ENCODE results near the gene GMDS. TPM values are rescaled to one million over a fixed set of nuclear protein-coding genes. Genes with fewer than 3 reads are reported as not detected.

GMDS gene
- total RNA-seq, 3 donors from 2014 or later (not counting 1 experiment from before 2014, with no cell fraction given): 23.6 to 31.0 (median 26.4) TPM

DNA sequence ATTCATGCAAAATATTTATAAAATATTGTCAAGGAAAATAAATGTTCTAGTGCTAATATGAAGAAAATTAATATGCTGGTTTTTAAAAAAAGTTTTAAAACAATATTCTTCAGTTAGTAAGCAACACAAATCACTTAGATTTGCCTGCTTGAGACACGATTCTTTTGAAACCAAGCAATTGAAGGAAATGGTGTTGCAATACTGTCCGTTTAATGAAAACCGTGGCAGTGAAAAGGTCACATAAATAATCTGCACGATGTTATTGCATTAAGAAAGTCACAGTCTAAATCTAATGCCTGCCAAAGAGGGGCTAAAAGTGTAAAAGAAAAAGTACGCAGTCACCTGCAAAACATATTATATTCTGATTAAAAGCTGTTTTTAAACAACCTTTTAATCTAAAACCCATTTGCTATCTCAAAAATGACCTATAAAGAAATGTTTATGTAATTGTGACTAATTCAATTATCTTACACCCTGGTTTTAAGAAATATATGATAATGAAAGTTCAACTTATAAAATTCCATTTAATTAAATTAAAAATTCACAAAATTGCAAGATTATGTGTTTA lies 143.0 kb downstream of the GMDS start:
- Histone ChIP-seq H3K4me1 (ENCODE audit: control insufficient read depth, insufficient read depth, low read length) (no peaks in the 10 kb centered on the region), H3K27me3 (ENCODE audit: control insufficient read depth, insufficient read depth, low read length) (no peaks in the 10 kb centered on the region), H3K36me3 (ENCODE audit: control insufficient read depth, insufficient read depth, low read length) (no peaks in the 10 kb centered on the region), H3K27ac (ENCODE audit: low read length) (no peak overlapping the region), H3K9me3 (ENCODE audit: control insufficient read depth, insufficient read depth, low read length) (no peaks in the 10 kb centered on the region), H3K4me3 (ENCODE audit: low read length) (no peak overlapping the region)
- Mint-ChIP-seq H3K27me3 (ENCODE audit: low read depth in 2 of 2) (peaks cover 0 to 5% of the 10 kb centered on the region in 2 donors), H3K27ac (no peak overlapping the region), H3K36me3 (no peaks in the 10 kb centered on the region), H3K4me1 (peaks cover 5% of the 10 kb centered on the region in 2 donors), H3K9me3 (no peaks in the 10 kb centered on the region), H3K4me3 (no peak overlapping the region)
- TF ChIP-seq, protein P1, sequence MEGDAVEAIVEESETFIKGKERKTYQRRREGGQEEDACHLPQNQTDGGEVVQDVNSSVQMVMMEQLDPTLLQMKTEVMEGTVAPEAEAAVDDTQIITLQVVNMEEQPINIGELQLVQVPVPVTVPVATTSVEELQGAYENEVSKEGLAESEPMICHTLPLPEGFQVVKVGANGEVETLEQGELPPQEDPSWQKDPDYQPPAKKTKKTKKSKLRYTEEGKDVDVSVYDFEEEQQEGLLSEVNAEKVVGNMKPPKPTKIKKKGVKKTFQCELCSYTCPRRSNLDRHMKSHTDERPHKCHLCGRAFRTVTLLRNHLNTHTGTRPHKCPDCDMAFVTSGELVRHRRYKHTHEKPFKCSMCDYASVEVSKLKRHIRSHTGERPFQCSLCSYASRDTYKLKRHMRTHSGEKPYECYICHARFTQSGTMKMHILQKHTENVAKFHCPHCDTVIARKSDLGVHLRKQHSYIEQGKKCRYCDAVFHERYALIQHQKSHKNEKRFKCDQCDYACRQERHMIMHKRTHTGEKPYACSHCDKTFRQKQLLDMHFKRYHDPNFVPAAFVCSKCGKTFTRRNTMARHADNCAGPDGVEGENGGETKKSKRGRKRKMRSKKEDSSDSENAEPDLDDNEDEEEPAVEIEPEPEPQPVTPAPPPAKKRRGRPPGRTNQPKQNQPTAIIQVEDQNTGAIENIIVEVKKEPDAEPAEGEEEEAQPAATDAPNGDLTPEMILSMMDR (IDR thresholded peaks at IDR 0.05): no peak
- DNase-seq (no peak), ATAC-seq (no peak)
- intact Hi-C loops (cut with micrococcal nuclease): loop anchor here (10.0 kb wide), 1 partner anchor 252 kb away; no protein-coding TSS in a partner anchor
- 74% methylated on average over 4 of the region's 5 CpGs for WGBS (ENCODE audit: insufficient coverage)

DNA sequence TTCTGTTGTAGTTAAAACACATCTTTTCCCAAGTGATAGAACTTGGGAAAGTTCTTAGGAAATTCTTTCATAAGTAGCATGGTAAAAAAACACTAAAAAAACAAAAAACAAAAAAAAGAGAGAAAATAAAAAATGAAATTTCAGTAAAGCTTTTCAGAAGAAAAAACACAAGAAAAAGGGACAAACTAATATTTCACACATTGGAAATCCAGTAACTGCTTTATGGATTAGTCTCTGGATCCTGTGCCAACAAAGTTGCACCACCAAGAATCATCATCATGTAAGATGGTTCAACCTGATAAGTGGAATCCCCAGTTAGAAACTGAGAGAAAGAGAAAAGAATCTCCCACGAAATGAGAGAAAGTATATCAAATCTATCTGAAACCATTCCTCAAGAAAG lies 144.2 kb downstream of the GMDS start:
- WGBS (ENCODE audit: insufficient coverage): no CpG with 5 or more reads among the region's 1 CpG
- H3K27me3 ChIP-seq (ENCODE audit: control insufficient read depth, insufficient read depth, low read length): no peaks in the 10 kb centered on the region
- H3K4me3 ChIP-seq (ENCODE audit: low read length): no peak overlapping the region
- Mint-ChIP-seq H3K4me1 (peaks cover 5% of the 10 kb centered on the region in 2 donors), H3K27me3 (ENCODE audit: low read depth in 2 of 2) (peaks cover 0 to 5% of the 10 kb centered on the region in 2 donors), H3K36me3 (no peaks in the 10 kb centered on the region), H3K4me3 (no peak overlapping the region), H3K9me3 (no peaks in the 10 kb centered on the region), H3K27ac (no peak overlapping the region)
- no peaks in the 10 kb centered on the region for H3K4me1 ChIP-seq (ENCODE audit: control insufficient read depth, insufficient read depth, low read length)
- H3K36me3 ChIP-seq (ENCODE audit: control insufficient read depth, insufficient read depth, low read length): no peaks in the 10 kb centered on the region
- TF ChIP-seq, protein P1 (IDR thresholded peaks at IDR 0.05): no peak
- H3K27ac ChIP-seq (ENCODE audit: low read length): no peak overlapping the region
- intact Hi-C loops (cut with micrococcal nuclease): loop anchor here (10.0 kb wide), 1 partner anchor 254 kb away; no protein-coding TSS in a partner anchor
- DNase-seq (no peak), ATAC-seq (no peak)
- no peaks in the 10 kb centered on the region for H3K9me3 ChIP-seq (ENCODE audit: control insufficient read depth, insufficient read depth, low read length)

GRCh38 chr6:2099870-2100269 lies 145.5 kb downstream of the GMDS start:
- Histone ChIP-seq H3K27me3 (ENCODE audit: control insufficient read depth, insufficient read depth, low read length) (no peaks in the 10 kb centered on the region), H3K4me1 (ENCODE audit: control insufficient read depth, insufficient read depth, low read length) (no peaks in the 10 kb centered on the region), H3K9me3 (ENCODE audit: control insufficient read depth, insufficient read depth, low read length) (no peaks in the 10 kb centered on the region), H3K36me3 (ENCODE audit: control insufficient read depth, insufficient read depth, low read length) (no peaks in the 10 kb centered on the region), H3K27ac (ENCODE audit: low read length) (no peak overlapping the region), H3K4me3 (ENCODE audit: low read length) (no peak overlapping the region)
- intact Hi-C loops (cut with micrococcal nuclease): loop anchor here (10.0 kb wide), 1 partner anchor 255 kb away; no protein-coding TSS in a partner anchor
- peaks cover 0 to 5% of the 10 kb centered on the region in 2 donors for H3K27me3 Mint-ChIP-seq (ENCODE audit: low read depth in 2 of 2)
- H3K9me3 Mint-ChIP-seq: no peaks in the 10 kb centered on the region
- TF ChIP-seq, protein P1 (IDR thresholded peaks at IDR 0.05): no peak
- no peak overlapping the region for H3K27ac Mint-ChIP-seq
- no peaks in the 10 kb centered on the region for H3K36me3 Mint-ChIP-seq
- H3K4me3 Mint-ChIP-seq: no peak overlapping the region
- ATAC-seq: no peak
- peaks cover 5 to 12% of the 10 kb centered on the region in 2 donors for H3K4me1 Mint-ChIP-seq
- DNase-seq: no peak

GRCh38 chr6:2097464-2097863 lies 147.9 kb downstream of the GMDS start:
- 78% methylated on average over 3 of the region's 3 CpGs for WGBS (ENCODE audit: insufficient coverage)
- H3K4me3 Mint-ChIP-seq: no peak overlapping the region
- peaks cover 0 to 5% of the 10 kb centered on the region in 2 donors for H3K27me3 Mint-ChIP-seq (ENCODE audit: low read depth in 2 of 2)
- TF ChIP-seq, protein P1 (IDR thresholded peaks at IDR 0.05): no peak
- Histone ChIP-seq H3K4me1 (ENCODE audit: control insufficient read depth, insufficient read depth, low read length) (no peaks in the 10 kb centered on the region), H3K9me3 (ENCODE audit: control insufficient read depth, insufficient read depth, low read length) (no peaks in the 10 kb centered on the region), H3K27ac (ENCODE audit: low read length) (no peak overlapping the region), H3K4me3 (ENCODE audit: low read length) (no peak overlapping the region), H3K36me3 (ENCODE audit: control insufficient read depth, insufficient read depth, low read length) (no peaks in the 10 kb centered on the region), H3K27me3 (ENCODE audit: control insufficient read depth, insufficient read depth, low read length) (no peaks in the 10 kb centered on the region)
- intact Hi-C loops (cut with micrococcal nuclease): no loop called here
- no peak for DNase-seq
- no peak overlapping the region for H3K27ac Mint-ChIP-seq
- no peaks in the 10 kb centered on the region for H3K36me3 Mint-ChIP-seq
- no peaks in the 10 kb centered on the region for H3K9me3 Mint-ChIP-seq
- ATAC-seq: no peak
- H3K4me1 Mint-ChIP-seq: peaks cover 5 to 6% of the 10 kb centered on the region in 2 donors
